ENCODE data around the gene FGFR4. TPM values are rescaled to one million over a fixed set of nuclear protein-coding genes. Genes with fewer than 3 reads are reported as not detected.

The FGFR4 gene
- total RNA-seq, 2 donors from 2014 or later = 0.48 to 1.5 TPM

GRCh38 chr5:177095088-177095669 lies 8.5 kb downstream of the FGFR4 start:
- H3K27me3 ChIP-seq = no peaks in the 10 kb centered on the region
- H3K4me1 ChIP-seq = peaks cover 0 to 30% of the 10 kb centered on the region in 2 donors
- H3K27ac ChIP-seq = no peak overlapping the region
- H3K4me3 ChIP-seq = no peak overlapping the region
- H3K9me3 ChIP-seq = no peaks in the 10 kb centered on the region
- no peak for DNase-seq (ENCODE audit: low spot score)
- TF ChIP-seq CTCF (IDR thresholded peaks at IDR 0.05) = no peak
- no peaks in the 10 kb centered on the region for H3K36me3 ChIP-seq

GRCh38 chr5:177096162-177097015 lies 9.7 kb downstream of the FGFR4 start:
- H3K27ac ChIP-seq = no peak overlapping the region
- no peaks in the 10 kb centered on the region for H3K27me3 ChIP-seq
- H3K9me3 ChIP-seq = no peaks in the 10 kb centered on the region
- TF ChIP-seq CTCF (IDR thresholded peaks at IDR 0.05) = no peak
- no peak for DNase-seq (ENCODE audit: low spot score)
- peaks cover 0 to 30% of the 10 kb centered on the region in 2 donors for H3K4me1 ChIP-seq
- no peaks in the 10 kb centered on the region for H3K36me3 ChIP-seq
- H3K4me3 ChIP-seq = no peak overlapping the region

GRCh38 chr5:177097016-177097985 lies 10.6 kb downstream of the FGFR4 start:
- Histone ChIP-seq H3K9me3 (no peaks in the 10 kb centered on the region), H3K4me3 (no peak overlapping the region), H3K36me3 (no peaks in the 10 kb centered on the region), H3K27ac (no peak overlapping the region), H3K27me3 (no peaks in the 10 kb centered on the region), H3K4me1 (peaks cover 0 to 30% of the 10 kb centered on the region in 2 donors)
- DNase-seq (ENCODE audit: low spot score) = no peak
- no peak for TF ChIP-seq CTCF (IDR thresholded peaks at IDR 0.05)

GRCh38 chr5:177098120-177098469 lies 11.4 kb downstream of the FGFR4 start:
- no peak for TF ChIP-seq CTCF (IDR thresholded peaks at IDR 0.05)
- Histone ChIP-seq H3K4me3 (no peak overlapping the region), H3K9me3 (no peaks in the 10 kb centered on the region), H3K36me3 (no peaks in the 10 kb centered on the region), H3K27me3 (no peaks in the 10 kb centered on the region), H3K4me1 (peaks cover 0 to 30% of the 10 kb centered on the region in 2 donors), H3K27ac (no peak overlapping the region)
- DNase-seq (ENCODE audit: low spot score) = no peak

- Histone ChIP-seq H3K4me3 (no peak overlapping the region), H3K27ac (no peak overlapping the region)
Measured at GRCh38 chr5:177098470-177099141, 11.9 kb downstream of the FGFR4 start.

More at GRCh38 chr5:177098470-177099141, 11.9 kb downstream of the FGFR4 start:
- Histone ChIP-seq H3K27me3 (no peaks in the 10 kb centered on the region), H3K36me3 (no peaks in the 10 kb centered on the region), H3K4me1 (peaks cover 0 to 30% of the 10 kb centered on the region in 2 donors), H3K9me3 (no peaks in the 10 kb centered on the region)
- no peak for TF ChIP-seq CTCF (IDR thresholded peaks at IDR 0.05)
- no peak for DNase-seq (ENCODE audit: low spot score)

All from right atrium auricular region (tissue), 2 donors.